Keratinocyte (primary cell): ENCODE measurements around the gene KRTAP10-12. TPM values are rescaled to one million over a fixed set of nuclear protein-coding genes. Genes with fewer than 3 reads are reported as not detected.
"Not testable (repeated sequence)": the region's sequence is repeated elsewhere in the genome, so short reads cannot be mapped to it uniquely, and the experiment has no call there.

Experiments used
- DNase-seq: peaks from one replicate; pipeline ENCODE4 v3.0.0-alpha.2; 2011; ENCODE audit warnings: low read depth, missing footprints, low spot score
- FAIRE-seq: peaks from 2 replicates; lab custom pipeline; 2011; peaks lifted over from hg19 to GRCh38; lab: Jason Lieb, UNC
- H2AFZ ChIP-seq: 2 replicates; pipeline ENCODE4 v1.6.0; 2012; ENCODE audit warnings: low read length, control low read depth, inconsistent platforms; ENCODE audit not compliant: control insufficient read depth
- H3K27ac ChIP-seq: 2 replicates; pipeline ENCODE4 v1.5.1; 2011; ENCODE audit warnings: low read length; ENCODE audit not compliant: control insufficient read depth, insufficient read depth
- H3K27me3 ChIP-seq: 3 replicates; pipeline ENCODE4 v1.6.0; 2011; ENCODE audit warnings: low read length; ENCODE audit not compliant: control insufficient read depth, insufficient read depth; ENCODE audit errors: extremely low read depth
- H3K36me3 ChIP-seq, 2 experiments: 2 replicates in 1 of 2; 3 replicates in 1 of 2; pipeline ENCODE4 v1.5.1; 2011; ENCODE audit warnings: low read length in 2 of 2, mild to moderate bottlenecking in 1 of 2; ENCODE audit not compliant: control insufficient read depth in 2 of 2, insufficient read depth in 2 of 2; ENCODE audit errors: extremely low read depth in 1 of 2
- H3K4me1 ChIP-seq: 3 replicates; pipeline ENCODE4 v1.5.1; 2011; ENCODE audit warnings: low read length; ENCODE audit not compliant: control insufficient read depth, insufficient read depth; ENCODE audit errors: extremely low read depth
- H3K4me2 ChIP-seq: 3 replicates; pipeline ENCODE4 v1.6.0; 2011; ENCODE audit warnings: low read depth, low read length; ENCODE audit not compliant: control insufficient read depth, insufficient read depth; ENCODE audit errors: extremely low read depth
- H3K4me3 ChIP-seq, 3 experiments: fragments of 200-600 bp in 1 of 3; sonication (generic) in 1 of 3; 2 replicates in 2 of 3; 3 replicates in 1 of 3; pipeline ENCODE4 v1.5.1; 2011 to 2016; ENCODE audit warnings: low read length in 3 of 3, mild to moderate bottlenecking in 3 of 3, control low read depth in 2 of 3, inconsistent platforms in 1 of 3, low read depth in 1 of 3, mixed read lengths in 1 of 3, mixed run types in 1 of 3, moderate library complexity in 1 of 3; ENCODE audit not compliant: control insufficient read depth in 2 of 3, insufficient read depth in 2 of 3; ENCODE audit errors: extremely low read depth in 1 of 3
- H3K79me2 ChIP-seq: 2 replicates; pipeline ENCODE4 v1.6.0; 2012; ENCODE audit warnings: low read length; ENCODE audit not compliant: control insufficient read depth, insufficient read depth
- H3K9ac ChIP-seq: 3 replicates; pipeline ENCODE4 v1.6.0; 2011; ENCODE audit warnings: low read length; ENCODE audit not compliant: control insufficient read depth, insufficient read depth; ENCODE audit errors: extremely low read depth
- H3K9me1 ChIP-seq: 3 replicates; pipeline ENCODE4 v1.6.0; 2011; ENCODE audit warnings: low read length; ENCODE audit not compliant: control insufficient read depth, insufficient read depth; ENCODE audit errors: extremely low read depth
- H3K9me3 ChIP-seq: 2 replicates; pipeline ENCODE4 v1.5.1; 2012; ENCODE audit warnings: low read depth, low read length; ENCODE audit not compliant: control insufficient read depth
- H4K20me1 ChIP-seq: 3 replicates; pipeline ENCODE4 v1.6.0; 2011; ENCODE audit warnings: low read length; ENCODE audit not compliant: control insufficient read depth, insufficient read depth; ENCODE audit errors: extremely low read depth
- CTCF ChIP-seq, 3 experiments: IDR thresholded peaks in 1 of 3; conservative IDR thresholded peaks in 1 of 3; optimal IDR thresholded peaks in 1 of 3; 2 replicates in 2 of 3; 3 replicates in 1 of 3; pipeline versions ENCODE3 to v1.5.1; 2011; ENCODE audit warnings: low read length in 3 of 3, mild to moderate bottlenecking in 3 of 3, moderate library complexity in 2 of 3, control low read depth in 1 of 3, inconsistent platforms in 1 of 3; ENCODE audit not compliant: insufficient read depth in 2 of 3; ENCODE audit errors: extremely low read depth in 1 of 3
- EZH2 ChIP-seq: IDR thresholded peaks from one replicate; pipeline ENCODE4 v1.6.1; 2012; ENCODE audit warnings: inconsistent platforms, mild to moderate bottlenecking, low read length, moderate library complexity
- dilution Hi-C: fragments of 300-500 bp; cut with MboI; formaldehyde crosslinking; loops from one replicate; pipeline ENCODE4 v1.7.0; 2020; ENCODE audit warnings: low sequenced_read_pairs; ENCODE audit not compliant: extremely low pct_ligation_motif_present
- polyA minus RNA-seq, 3 experiments: library from RNA; depleted of rRNA, polyadenylated mRNA; stranded (reverse); fragments of >200 nt; gene quantifications; 1 replicate in 1 of 3; 2 replicates in 1 of 3; 3 replicates in 1 of 3; pipeline ENCODE4 v1.2.3, GENCODE V29; 2011
- polyA plus RNA-seq, 5 experiments: library from polyadenylated mRNA; depleted of rRNA in 3 of 5; stranded (reverse) in 3 of 5; stranded (forward) in 1 of 5; unstranded in 1 of 5; fragments of >200 nt; gene quantifications; 1 replicate in 1 of 5; 2 replicates in 3 of 5; 3 replicates in 1 of 5; pipeline versions ENCODE4 v1.2.1 to v1.2.3, GENCODE V29; 2011 to 2012; ENCODE audit warnings: missing spikeins in 2 of 5, low read depth in 1 of 5, low replicate concordance in 1 of 5

KRTAP10-12 gene
- not detected in 3 replicates for polyA plus RNA-seq
- not detected for polyA plus RNA-seq (2011; ENCODE audit: low read depth)
- polyA plus RNA-seq (2011; cell fraction: cytosol; rRNA removed) = not detected in 2 replicates
- not detected in 2 replicates for polyA plus RNA-seq (2011; cell fraction: nucleus; rRNA removed)
- not detected in 2 replicates for polyA plus RNA-seq (2012; ENCODE audit: low replicate concordance)
- polyA minus RNA-seq = not detected in 3 replicates
- polyA minus RNA-seq (2011; cell fraction: cytosol; rRNA and poly(A)+ RNA removed) = not detected
- polyA minus RNA-seq (2011; cell fraction: nucleus; rRNA and poly(A)+ RNA removed) = not detected in 2 replicates

- H4K20me1 ChIP-seq, dilution Hi-C loops, FAIRE-seq, H3K36me3 ChIP-seq, H3K9me3 ChIP-seq, H3K79me2 ChIP-seq, H3K9me1 ChIP-seq, H3K4me3 ChIP-seq, H3K27ac ChIP-seq, DNase-seq, H3K4me2 ChIP-seq, H3K9ac ChIP-seq, H3K4me1 ChIP-seq, H2AFZ ChIP-seq: not testable (repeated sequence)
- peaks cover 14% of the 10 kb centered on the region for H3K27me3 ChIP-seq
Measured at GRCh38 chr21:44697172-44697810, at the start of gene KRTAP10-12. TSS of gene KRTAP10-12 (plus strand) at chr21:44697172. CDS start at chr21:44697202, 30 bp downstream.

- Histone ChIP-seq H4K20me1 (no peaks in the 10 kb centered on the region), H3K27me3 (no peaks in the 10 kb centered on the region), H2AFZ (no peak overlapping the region), H3K4me3 (no peak overlapping the region), H3K9me3 (peaks cover 1% of the 10 kb centered on the region), H3K79me2 (no peaks in the 10 kb centered on the region), H3K4me1 (no peaks in the 10 kb centered on the region), H3K9me1 (no peaks in the 10 kb centered on the region), H3K9ac (no peak overlapping the region), H3K36me3 (no peaks in the 10 kb centered on the region), H3K4me2 (no peak overlapping the region), H3K27ac (no peak overlapping the region)
- DNase-seq (no peak), FAIRE-seq (no peak)
- dilution Hi-C loops = no loop called here
- TF ChIP-seq CTCF (optimal IDR thresholded peaks at IDR 0.05 in 1 of 3, IDR thresholded peaks at IDR 0.05 in 1 of 3, conservative IDR thresholded peaks at IDR 0.05 in 1 of 3; ENCODE audit: extremely low read depth in 1 of 3, insufficient read depth in 2 of 3, low read length in 3 of 3) = no peak
- no peak for TF ChIP-seq EZH2
Measured at GRCh38 chr21:44647222-44647552, 49.8 kb upstream of the KRTAP10-12 start.
